K562 (cell line): ENCODE data around the gene CALCA. TPM values are rescaled to one million over a fixed set of nuclear protein-coding genes. Genes with fewer than 3 reads are reported as not detected.

Experiments used
- ATAC-seq: fragments of 200-7000 bp; cut with Tn5 transposase; 3 replicates; pipeline ENCODE4 v1.9.1; 2020; ENCODE audit warnings: moderate library complexity
- BruUV-seq: library from RNA; stranded (reverse); fragments of 400-500 nt; replicated peaks from 2 replicates; lab custom pipeline; 2021; lab: Mats Ljungman, UMichigan
- CTCF ChIA-PET: fragments of 300-600 bp; formaldehyde crosslinking; extraction: SDS; loops from one replicate; lab custom pipeline; 2021; ENCODE audit warnings: low intra/inter-chr PET ratio; lab: Yijun Ruan, JAX
- POLR2A ChIA-PET: fragments of 300-600, 350-650 bp; sonication (Branson Sonifier 250); formaldehyde crosslinking; extraction: SDS; loops from one replicate; lab custom pipeline; 2021; ENCODE audit warnings: antibody characterized with exemption, inconsistent platforms; lab: Yijun Ruan, JAX
- DNase-seq, 4 experiments: peaks; one replicate each; pipeline versions ENCODE4 v3.0.0 to v3.0.0-alpha.2; 2011 to 2018; ENCODE audit warnings: low spot score in 3 of 4, mixed read lengths in 3 of 4; ENCODE audit errors: extremely low read depth in 1 of 4
- FAIRE-seq: peaks from 2 replicates; lab custom pipeline; 2011; peaks lifted over from hg19 to GRCh38; lab: Jason Lieb, UNC
- H2AFZ ChIP-seq: 2 replicates; pipeline ENCODE4 v1.6.0; 2011; ENCODE audit warnings: low read depth, low read length, control low read depth, inconsistent platforms
- H3K27ac ChIP-seq: fragments of 200-600 bp; 3 replicates; pipeline ENCODE4 v1.8.0; 2011; ENCODE audit warnings: low read depth, mild to moderate bottlenecking, control low read depth, inconsistent platforms, low read length, moderate library complexity, mixed read lengths; ENCODE audit errors: extremely low read depth
- H3K27me3 ChIP-seq, 2 experiments: fragments of 300-600 bp in 1 of 2; 2 replicates in 1 of 2; 3 replicates in 1 of 2; pipeline versions ENCODE4 v1.6.0 to v1.8.0; 2011; ENCODE audit warnings: inconsistent platforms in 2 of 2, low read length in 2 of 2, mild to moderate bottlenecking in 1 of 2, mixed read lengths in 1 of 2, moderate library complexity in 1 of 2; ENCODE audit not compliant: control insufficient read depth in 2 of 2, insufficient read depth in 2 of 2
- H3K36me3 ChIP-seq: fragments of 300-600 bp; 3 replicates; pipeline ENCODE4 v1.8.0; 2011; ENCODE audit warnings: mild to moderate bottlenecking, low read length, inconsistent platforms; ENCODE audit not compliant: control insufficient read depth, insufficient read depth
- H3K4me1 ChIP-seq, 2 experiments: fragments of 200-600 bp in 1 of 2; replicated peaks in 1 of 2; 2 replicates in 1 of 2; 3 replicates in 1 of 2; pipeline versions ENCODE4 v1.5.1 to v1.8.0; 2011; ENCODE audit warnings: inconsistent platforms in 2 of 2, low read length in 2 of 2, mild to moderate bottlenecking in 1 of 2, mixed read lengths in 1 of 2, moderate library complexity in 1 of 2; ENCODE audit not compliant: control insufficient read depth in 2 of 2, insufficient read depth in 2 of 2
- H3K4me2 ChIP-seq: 2 replicates; pipeline ENCODE4 v1.6.1; 2011; ENCODE audit warnings: low read length, control low read depth, inconsistent platforms, mixed read lengths; ENCODE audit not compliant: insufficient read depth
- H3K4me3 ChIP-seq: fragments of 200-600 bp; sonication (generic), shearing (Covaris generic); 2 replicates; pipeline ENCODE4 v1.5.1; 2016; ENCODE audit warnings: control low read depth, inconsistent platforms
- H3K79me2 ChIP-seq: fragments of 200-600 bp; 3 replicates; pipeline ENCODE4 v1.8.0; 2011; ENCODE audit warnings: low read length, inconsistent platforms; ENCODE audit not compliant: control insufficient read depth, insufficient read depth
- H3K9ac ChIP-seq, 2 experiments: 2 replicates each; pipeline versions ENCODE4 v1.6.0 to v1.6.1; 2011; ENCODE audit warnings: low read depth in 2 of 2, low read length in 2 of 2, control low read depth in 1 of 2, inconsistent platforms in 1 of 2, mild to moderate bottlenecking in 1 of 2, mixed read lengths in 1 of 2; ENCODE audit not compliant: insufficient read depth in 1 of 2
- H3K9me1 ChIP-seq: one replicate; pipeline ENCODE4 v1.6.0; 2011; ENCODE audit warnings: inconsistent platforms, mild to moderate bottlenecking, low read length, moderate library complexity; ENCODE audit not compliant: control insufficient read depth, insufficient read depth
- H3K9me3 ChIP-seq: replicated peaks from 2 replicates; pipeline ENCODE4 v1.5.1; 2011; ENCODE audit warnings: low read depth, low read length, inconsistent platforms; ENCODE audit not compliant: control insufficient read depth, insufficient read depth
- H4K20me1 ChIP-seq: replicated peaks from 2 replicates; pipeline ENCODE4 v1.6.1; 2011; ENCODE audit warnings: low read length, inconsistent platforms, mixed read lengths; ENCODE audit not compliant: control insufficient read depth, insufficient read depth
- HMBOX1 ChIP-seq: sonication (generic); IDR thresholded peaks from 2 replicates; pipeline ENCODE4 v1.6.1; 2016
- HNRNPH1 ChIP-seq: fragments of 200-400 bp; formaldehyde crosslinking; optimal IDR thresholded peaks from 2 replicates; pipeline ENCODE3; 2017; ENCODE audit warnings: low read depth, mild to moderate bottlenecking, low read length, moderate library complexity
- KDM2B ChIP-seq: fragments of 250-450 bp; sonication (Bioruptor Pico); IDR thresholded peaks from 2 replicates; pipeline ENCODE4 v1.8.0; 2021; ENCODE audit warnings: mild to moderate bottlenecking, moderate library complexity
- PRDM10 ChIP-seq: fragments of 450-650 bp; IDR thresholded peaks from 2 replicates; pipeline ENCODE4 v1.6.1; 2018; ENCODE audit not compliant: partially characterized antibody
- RNF2 ChIP-seq: sonication (generic); IDR thresholded peaks from 2 replicates; pipeline ENCODE4 v1.6.1; 2016
- WGBS: fragments of 100-300 bp; shearing (Covaris generic); methylation state at CpG from one replicate; pipeline ENCODE4 v1.1.6; 2016; ENCODE audit warnings: low coverage, mixed read lengths; ENCODE audit not compliant: insufficient coverage; ENCODE audit errors: missing lambda C conversion rate; 5-methylcytosine and 5-hydroxymethylcytosine counted together
- in situ Hi-C: fragments of 300-500 bp; cut with MboI; formaldehyde crosslinking; loops from 4 replicates; pipeline ENCODE4 v1.15.0; 2018; ENCODE audit warnings: inconsistent platforms, mixed read lengths
- intact Hi-C: fragments of 100-400 bp; cut with micrococcal nuclease; formaldehyde crosslinking; loops from 2 replicates; pipeline ENCODE4 v1.14.2; 2022
- polyA plus RNA-seq, 8 experiments: library from polyadenylated mRNA; depleted of rRNA in 4 of 8; stranded (reverse) in 5 of 8; unstranded in 3 of 8; fragments of >200 nt; fragmentation: Nextera tagmentation in 2 of 8; fragmentation: Illumina TruSeq in 1 of 8; extraction: Ambion mirVana in 2 of 8; extraction: Trizol in 1 of 8; gene quantifications; 2 replicates each; pipeline versions ENCODE4 v1.2.1 to v1.2.3, GENCODE V29; 2011 to 2014; ENCODE audit warnings: inconsistent platforms in 1 of 8, missing spikeins in 1 of 8
- total RNA-seq, 7 experiments: library from RNA; depleted of rRNA in 6 of 7; stranded (reverse); fragments of >200 nt in 6 of 7; fragmentation: Illumina TruSeq in 2 of 7; extraction: Trizol in 2 of 7; gene quantifications; 2 replicates each; pipeline versions ENCODE4 v1.2.1 to v1.2.3, GENCODE V29; 2011 to 2021; ENCODE audit warnings: low replicate concordance in 1 of 7

Gene CALCA
- total and polyA plus RNA-seq, 9 of the 15 experiments (the other 6 are each of a cell fraction or from before 2014, with no cell fraction given): 0.07 TPM; not detected in 8

GRCh38 chr11:14977101-14977880 lies 5.1 kb upstream of the CALCA start:
- CTCF ChIA-PET: no interaction called here

GRCh38 chr11:14975252-14975587 lies 3.1 kb upstream of the CALCA start:
- WGBS: under 1% methylated on average over 12 of the region's 12 CpGs
- TF ChIP-seq HMBOX1 (no peak), RNF2 (peak; percentile 16; the same call in 1 of the 2 replicates), PRDM10 (no peak)

More at GRCh38 chr11:14977101-14977880, 5.1 kb upstream of the CALCA start:
- Histone ChIP-seq H3K36me3 (no peaks in the 10 kb centered on the region), H3K9me1 (no peaks in the 10 kb centered on the region), H3K9ac (no peak overlapping the region), H3K4me2 (no peak overlapping the region), H3K79me2 (no peaks in the 10 kb centered on the region), H3K27ac (no peak overlapping the region), H3K9me3 (no peaks in the 10 kb centered on the region), H2AFZ (no peak overlapping the region), H3K27me3 (peaks cover 17 to 25% of the 10 kb centered on the region in 2 experiments; a peak in 4 of 5 replicates), H3K4me3 (no peak overlapping the region), H4K20me1 (no peaks in the 10 kb centered on the region), H3K4me1 (peaks cover 3 to 11% of the 10 kb centered on the region in 2 experiments; a peak in 2 of 5 replicates)
- in situ Hi-C loops: no loop called here
- BruUV-seq: no TSS peak
- no peak for TF ChIP-seq HNRNPH1
- TF ChIP-seq KDM2B (CRISPR knock-in tag): no peak
- POLR2A ChIA-PET: no interaction called here
- ATAC-seq (no peak), FAIRE-seq (no peak), DNase-seq (no peak)
- WGBS: 0% methylated on average over 1 of the region's 1 CpG
- intact Hi-C loops: no loop called here

More at GRCh38 chr11:14975252-14975587, 3.1 kb upstream of the CALCA start:
- Histone ChIP-seq H3K9me3 (no peaks in the 10 kb centered on the region), H3K4me2 (no peak overlapping the region), H3K27ac (no peak overlapping the region), H3K4me1 (peaks cover 3 to 18% of the 10 kb centered on the region in 2 experiments; a peak in 3 of 5 replicates), H3K27me3 (peaks cover 25 to 39% of the 10 kb centered on the region in 2 experiments; a peak in 4 of 5 replicates), H3K36me3 (no peaks in the 10 kb centered on the region), H2AFZ (no peak overlapping the region), H3K4me3 (no peak overlapping the region), H4K20me1 (no peaks in the 10 kb centered on the region), H3K79me2 (no peaks in the 10 kb centered on the region), H3K9ac (no peak overlapping the region), H3K9me1 (no peaks in the 10 kb centered on the region)
- intact Hi-C loops (loop anchor here (2.0 kb wide), 1 partner anchor 100 kb away; no protein-coding TSS in a partner anchor), in situ Hi-C loops (no loop called here)
- FAIRE-seq (no peak), DNase-seq (no peak), ATAC-seq (0 out of 3 replicates have a peak, but pooled peaks have one; percentile 14)
- ChIA-PET POLR2A (interaction anchor here (0.7 to 1.1 kb wide), 3 partner anchors 9 to 57 kb away, joined by 3 read pairs; no protein-coding TSS in a partner anchor), CTCF (interaction anchor here (0.7 kb wide), 1 partner anchor 408 kb away, joined by 3 read pairs; no protein-coding TSS in a partner anchor)
- no TSS peak for BruUV-seq
